Mononuclear cell (primary cell): ENCODE results near the gene PIK3IP1. TPM values are rescaled to one million over a fixed set of nuclear protein-coding genes. Genes with fewer than 3 reads are reported as not detected.

Experiments
- H3K27me3 ChIP-seq: 2 replicates; pipeline ENCODE4 v1.6.0; 2011; ENCODE audit warnings: low read length, control low read depth; ENCODE audit not compliant: insufficient read depth
- H3K4me1 ChIP-seq: 2 replicates; pipeline ENCODE4 v1.5.1; 2011; ENCODE audit warnings: mild to moderate bottlenecking, low read length, control low read depth; ENCODE audit not compliant: insufficient read depth
- H3K4me3 ChIP-seq: 2 replicates; pipeline ENCODE4 v1.5.1; 2011; ENCODE audit warnings: mild to moderate bottlenecking, low read length, moderate library complexity
- H3K9me3 ChIP-seq: 2 replicates; pipeline ENCODE4 v1.5.1; 2011; ENCODE audit warnings: low read depth, mild to moderate bottlenecking, control low read depth, low read length
- total RNA-seq: library from RNA; depleted of rRNA; stranded (reverse); fragments of >200 nt; gene quantifications from one replicate; pipeline ENCODE4 v1.2.3, GENCODE V29; 2012

Gene PIK3IP1
- total RNA-seq, 1 donor: 608 TPM

DNA sequence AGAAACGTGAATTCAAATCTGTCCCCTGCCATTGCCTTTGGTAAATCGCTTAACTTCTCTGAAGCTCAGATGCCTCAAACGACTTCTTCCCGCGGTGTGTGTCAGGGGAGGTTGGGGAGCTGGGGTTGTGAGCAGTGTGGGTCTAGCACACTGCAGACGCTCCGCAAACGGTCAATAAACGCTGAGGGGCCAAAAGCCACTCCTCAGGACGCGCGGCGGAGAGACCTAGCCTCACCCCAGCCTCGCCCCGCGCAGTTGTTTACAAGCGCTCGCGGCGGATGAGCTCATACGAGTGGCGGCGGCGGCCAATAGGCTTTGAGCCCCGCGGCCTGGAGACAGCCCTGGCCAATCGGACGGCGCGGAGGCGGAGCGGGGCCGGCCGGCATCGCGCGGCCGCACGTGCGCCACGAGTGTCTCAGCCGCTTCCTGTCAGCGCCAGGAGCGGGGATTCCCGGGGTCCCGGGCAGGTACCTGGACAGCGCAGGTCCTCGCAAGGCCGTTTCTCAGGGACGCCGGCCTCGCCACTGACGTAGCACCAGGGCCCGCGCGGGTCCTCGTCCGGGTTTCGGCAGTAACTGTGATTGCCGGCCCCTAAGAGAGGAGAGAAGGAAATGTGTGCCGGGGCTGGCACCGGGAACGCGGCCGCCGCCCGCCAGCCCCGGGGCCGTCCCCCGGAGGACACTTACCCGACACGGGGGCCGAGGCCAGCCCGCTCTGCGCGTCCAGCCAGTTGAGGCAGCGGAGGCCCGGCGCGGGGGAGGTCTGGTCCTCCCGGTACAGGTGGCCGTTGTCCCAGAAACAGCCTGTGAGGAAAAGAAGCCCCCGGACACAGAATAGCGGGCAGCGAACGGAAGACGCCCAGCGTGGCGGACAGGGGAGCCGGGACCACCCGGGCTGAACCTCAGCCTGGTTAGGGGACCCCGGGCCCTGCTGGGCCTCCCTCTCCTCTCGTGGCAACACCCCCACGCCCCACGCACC is 1.5 kb downstream of the PIK3IP1 start:
- Histone ChIP-seq H3K9me3 (no peaks in the 10 kb centered on the region), H3K27me3 (no peaks in the 10 kb centered on the region), H3K4me3 (peak overlapping the region; percentile 57)

DNA sequence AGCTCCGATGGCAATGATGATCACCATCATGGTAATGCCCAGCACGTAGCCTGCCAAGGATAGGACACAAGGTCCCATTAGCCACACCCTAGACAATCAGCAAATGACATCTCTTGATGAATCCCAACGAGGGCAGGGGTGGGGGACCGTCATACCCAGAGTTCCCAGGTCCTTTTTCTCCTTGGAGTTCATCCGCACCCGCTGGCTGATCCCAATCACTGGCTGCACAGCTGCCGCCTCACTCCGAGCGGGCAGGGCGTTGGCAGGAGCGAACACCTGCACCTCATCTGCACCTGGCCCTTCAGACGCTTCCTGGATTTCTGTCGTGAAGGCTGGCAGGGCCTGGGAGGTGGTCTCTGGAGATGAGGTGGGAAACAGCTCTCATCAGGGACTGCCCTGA is 2.9 kb downstream of the PIK3IP1 start:
- Histone ChIP-seq H3K4me1 (peaks cover 83% of the 10 kb centered on the region), H3K27me3 (no peaks in the 10 kb centered on the region), H3K4me3 (peak overlapping the region; percentile 57), H3K9me3 (no peaks in the 10 kb centered on the region)

More for the DNA sequence above, 1.5 kb downstream of the PIK3IP1 start:
- peaks cover 81% of the 10 kb centered on the region for H3K4me1 ChIP-seq

DNA sequence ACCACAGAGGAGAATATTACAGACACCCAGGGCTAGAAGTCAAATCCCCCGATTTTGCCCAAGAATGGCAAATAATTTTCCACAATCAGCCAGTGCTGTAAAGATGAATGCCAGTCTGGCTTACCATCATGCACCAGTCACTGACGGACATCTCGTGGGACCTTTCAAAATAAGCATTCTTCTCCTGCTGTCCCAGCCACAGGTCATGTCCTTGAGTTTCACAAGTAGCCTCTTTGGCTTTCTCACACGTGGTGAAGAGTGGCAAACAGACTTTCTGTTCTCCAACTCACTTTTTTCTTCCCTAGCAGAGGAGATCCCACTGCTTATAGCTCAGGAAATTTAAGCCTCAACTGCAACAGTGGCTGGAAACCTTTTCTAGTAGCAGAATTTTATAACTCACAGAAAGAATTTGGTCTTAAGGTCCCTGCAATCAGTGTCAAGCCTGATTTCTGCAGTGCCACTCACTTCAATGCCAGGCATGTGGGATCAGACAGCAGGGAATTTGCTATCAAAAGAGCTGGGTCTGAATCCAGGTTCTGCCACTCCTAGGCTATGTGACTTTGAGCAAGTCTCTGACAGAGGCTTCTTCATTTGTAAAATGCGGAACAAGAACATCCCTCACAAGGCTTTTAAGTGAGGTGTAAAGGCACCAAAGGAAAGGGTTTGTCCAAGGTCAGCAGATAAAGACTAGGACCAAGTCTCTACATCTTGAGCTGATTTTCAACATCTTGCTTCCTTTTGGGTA is 3.6 kb downstream of the PIK3IP1 start:
- Histone ChIP-seq H3K4me1 (peaks cover 83% of the 10 kb centered on the region), H3K4me3 (peak overlapping the region; percentile 57), H3K9me3 (no peaks in the 10 kb centered on the region), H3K27me3 (no peaks in the 10 kb centered on the region)

DNA sequence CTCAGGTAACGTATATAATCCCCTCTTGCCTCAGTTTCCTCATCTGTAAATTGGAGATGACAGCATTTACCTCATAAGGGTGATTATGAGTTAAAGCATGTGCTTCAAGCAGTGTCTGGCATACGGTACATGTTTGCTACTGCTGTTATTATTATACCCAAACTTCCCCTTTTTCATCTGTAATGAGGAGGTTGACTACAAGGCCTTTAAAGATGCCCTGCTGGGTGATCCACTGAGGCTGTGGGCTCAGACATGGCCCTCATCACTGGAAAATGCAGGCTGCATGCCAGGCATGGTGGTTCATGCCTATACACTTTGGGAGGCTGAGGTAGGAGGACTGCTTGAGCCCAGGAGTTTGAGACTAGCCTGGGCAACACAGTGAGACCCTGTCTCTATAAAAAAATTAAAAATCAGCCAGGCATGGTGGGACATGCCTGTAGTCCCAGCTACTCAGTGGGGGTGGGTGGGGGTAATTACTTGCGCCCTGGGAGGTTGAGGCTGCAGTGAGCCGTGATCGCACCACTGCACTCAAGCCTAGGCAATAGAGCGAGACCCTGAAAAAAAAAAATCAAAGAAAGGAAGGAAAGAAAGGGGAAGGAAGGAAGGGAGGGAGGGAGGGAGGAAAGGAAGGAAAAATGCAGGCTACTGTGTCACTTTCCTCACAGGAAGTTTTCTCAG is 4.3 kb downstream of the PIK3IP1 start:
- Histone ChIP-seq H3K27me3 (no peaks in the 10 kb centered on the region), H3K4me3 (no peak overlapping the region), H3K4me1 (peaks cover 83% of the 10 kb centered on the region), H3K9me3 (no peaks in the 10 kb centered on the region)

DNA sequence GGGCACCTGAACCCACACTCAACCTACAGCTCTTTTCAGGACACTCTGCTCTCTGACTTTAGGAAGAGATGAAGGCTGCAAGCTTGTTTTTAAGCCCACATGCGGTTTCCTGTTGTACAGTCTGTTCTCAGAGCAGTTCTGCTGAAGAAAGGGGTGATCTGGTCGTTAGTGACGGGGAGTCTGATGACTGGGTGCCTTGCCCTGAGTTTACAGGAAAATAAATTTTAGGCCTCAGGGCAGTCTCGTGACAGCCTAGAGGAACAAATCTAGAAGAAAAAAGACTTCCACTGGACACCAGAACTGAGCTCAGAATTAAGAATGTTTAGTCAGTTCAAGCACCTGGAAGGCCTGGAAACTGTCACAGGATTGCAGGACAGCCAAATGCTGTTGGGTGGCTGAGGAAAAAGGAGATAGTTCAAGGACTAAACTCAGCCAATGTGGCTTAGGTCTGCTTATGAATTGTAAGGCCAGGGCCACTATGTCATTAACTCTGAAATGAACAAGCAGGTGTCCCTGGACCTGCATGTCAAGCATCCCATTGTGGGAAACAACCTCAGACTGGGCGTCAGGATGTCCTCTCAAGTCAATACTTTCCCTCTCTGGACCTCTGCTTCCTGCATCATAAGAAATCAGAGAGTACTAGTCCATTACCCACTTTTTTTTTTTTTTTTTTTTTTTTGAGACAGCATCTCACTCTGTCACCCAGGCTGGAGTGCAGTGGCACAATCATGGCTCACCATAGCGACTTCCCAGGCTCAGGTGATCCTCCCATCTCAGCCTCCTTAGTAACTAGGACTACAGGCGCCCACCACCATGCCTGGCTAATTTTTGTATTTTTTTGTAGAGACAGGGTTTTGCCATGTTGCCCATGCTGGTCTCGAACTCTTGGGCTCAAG is 5.7 kb downstream of the PIK3IP1 start:
- Histone ChIP-seq H3K27me3 (no peaks in the 10 kb centered on the region), H3K9me3 (no peaks in the 10 kb centered on the region), H3K4me3 (no peak overlapping the region), H3K4me1 (peaks cover 87% of the 10 kb centered on the region)

DNA sequence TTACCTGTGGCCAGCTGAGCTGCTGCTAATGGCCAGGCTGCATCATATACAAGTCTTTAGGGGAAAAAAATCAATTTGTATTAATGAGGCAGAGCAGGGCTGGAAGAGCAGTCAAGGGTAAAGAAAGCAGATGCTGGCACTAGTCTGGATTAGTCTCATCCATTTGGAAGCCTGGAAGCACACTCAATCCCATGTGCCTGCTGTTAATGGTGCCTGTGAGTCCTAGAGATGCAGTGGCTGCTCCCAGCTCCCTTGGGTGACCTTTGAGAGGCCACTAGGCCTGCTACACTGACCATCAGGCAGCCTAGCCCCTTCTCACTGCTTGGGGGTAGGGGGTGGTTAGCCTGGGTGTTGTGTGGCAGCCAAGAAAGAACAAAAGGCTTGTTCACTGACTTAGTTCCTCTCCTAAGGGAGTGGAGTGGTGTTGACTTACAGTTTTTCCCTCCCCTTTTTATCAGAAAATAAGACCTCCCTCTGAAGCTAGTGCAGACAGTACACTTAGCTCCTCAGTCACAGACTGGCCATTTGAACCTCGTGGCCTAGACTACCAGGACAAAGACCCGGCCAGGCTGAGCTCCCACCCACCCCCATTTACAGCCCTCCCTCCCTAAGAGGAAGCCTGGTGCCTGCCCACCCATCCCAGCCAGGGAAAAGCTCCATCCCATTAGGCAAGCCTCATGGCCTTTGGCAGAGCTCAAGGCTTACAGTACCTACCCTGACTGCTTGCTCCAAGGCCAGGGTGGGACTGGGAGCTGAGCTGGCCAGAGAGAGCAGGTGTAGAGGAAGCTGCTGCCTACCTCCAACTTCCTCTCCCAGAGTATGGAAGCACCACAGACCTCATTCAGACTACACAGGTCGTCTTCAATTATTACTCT is 7.8 kb downstream of the PIK3IP1 start:
- no peak overlapping the region for H3K4me3 ChIP-seq

DNA sequence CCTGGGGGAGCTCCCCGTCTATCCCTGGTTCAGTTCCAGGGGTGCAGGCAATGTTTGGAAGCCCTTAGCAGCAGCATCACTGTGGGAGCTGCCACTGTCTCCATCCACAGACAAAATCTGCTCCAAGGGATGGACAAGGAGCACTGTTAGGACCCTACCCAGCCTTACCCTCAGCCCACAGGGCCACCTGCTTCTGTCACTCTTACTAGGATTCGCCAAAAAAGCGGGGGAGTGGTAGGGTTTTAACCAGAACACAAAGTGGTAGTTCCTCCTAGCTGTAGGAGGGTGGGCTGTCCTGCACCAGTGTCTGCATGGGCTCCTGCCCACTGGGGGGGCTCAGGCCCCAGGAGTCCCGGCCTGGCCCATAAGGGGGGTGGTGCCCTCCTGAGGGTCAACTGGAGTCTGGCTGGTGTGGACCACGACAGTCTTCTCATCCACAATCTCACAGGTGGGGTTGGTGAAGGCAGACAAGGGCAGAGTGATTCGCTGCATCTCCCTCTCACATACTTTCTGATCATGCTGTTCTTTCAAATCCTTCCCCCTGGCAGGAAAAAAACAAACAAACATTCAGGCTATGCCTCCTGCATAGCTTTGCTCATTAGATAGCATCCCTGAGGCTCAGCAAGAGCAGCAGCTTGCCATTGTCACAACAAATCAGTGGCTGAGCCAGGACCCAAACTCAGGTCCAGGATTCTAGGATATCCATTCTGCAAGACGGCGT is 9.4 kb downstream of the PIK3IP1 start:
- H3K4me1 ChIP-seq: peaks cover 97% of the 10 kb centered on the region
- no peak overlapping the region for H3K4me3 ChIP-seq
- no peaks in the 10 kb centered on the region for H3K9me3 ChIP-seq
- H3K27me3 ChIP-seq: no peaks in the 10 kb centered on the region

More for the DNA sequence above, 7.8 kb downstream of the PIK3IP1 start:
- H3K9me3 ChIP-seq: no peaks in the 10 kb centered on the region
- H3K4me1 ChIP-seq: peaks cover 97% of the 10 kb centered on the region
- H3K27me3 ChIP-seq: no peaks in the 10 kb centered on the region

DNA sequence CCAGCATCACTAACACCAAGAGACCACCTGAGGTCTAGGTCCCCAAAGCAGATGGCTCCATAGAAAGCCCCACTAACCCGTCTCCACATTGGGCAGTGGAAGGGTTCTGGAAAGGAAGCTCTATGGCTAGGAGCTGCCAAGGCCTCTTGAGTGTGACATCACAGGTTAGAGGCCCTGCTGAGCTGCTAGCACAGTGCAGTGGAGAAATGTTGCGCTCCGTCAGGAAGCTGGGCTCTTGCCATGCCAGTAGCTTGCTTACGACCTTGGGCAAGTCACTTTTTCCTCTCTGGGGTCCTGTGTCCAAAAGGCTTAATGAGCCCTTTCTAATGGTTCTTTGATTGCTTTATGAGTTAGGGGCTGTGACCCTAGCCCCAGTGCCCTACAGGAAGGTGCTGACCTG is 10.6 kb downstream of the PIK3IP1 start:
- Histone ChIP-seq H3K4me1 (peaks cover 88% of the 10 kb centered on the region), H3K9me3 (no peaks in the 10 kb centered on the region), H3K4me3 (no peak overlapping the region), H3K27me3 (no peaks in the 10 kb centered on the region)

DNA sequence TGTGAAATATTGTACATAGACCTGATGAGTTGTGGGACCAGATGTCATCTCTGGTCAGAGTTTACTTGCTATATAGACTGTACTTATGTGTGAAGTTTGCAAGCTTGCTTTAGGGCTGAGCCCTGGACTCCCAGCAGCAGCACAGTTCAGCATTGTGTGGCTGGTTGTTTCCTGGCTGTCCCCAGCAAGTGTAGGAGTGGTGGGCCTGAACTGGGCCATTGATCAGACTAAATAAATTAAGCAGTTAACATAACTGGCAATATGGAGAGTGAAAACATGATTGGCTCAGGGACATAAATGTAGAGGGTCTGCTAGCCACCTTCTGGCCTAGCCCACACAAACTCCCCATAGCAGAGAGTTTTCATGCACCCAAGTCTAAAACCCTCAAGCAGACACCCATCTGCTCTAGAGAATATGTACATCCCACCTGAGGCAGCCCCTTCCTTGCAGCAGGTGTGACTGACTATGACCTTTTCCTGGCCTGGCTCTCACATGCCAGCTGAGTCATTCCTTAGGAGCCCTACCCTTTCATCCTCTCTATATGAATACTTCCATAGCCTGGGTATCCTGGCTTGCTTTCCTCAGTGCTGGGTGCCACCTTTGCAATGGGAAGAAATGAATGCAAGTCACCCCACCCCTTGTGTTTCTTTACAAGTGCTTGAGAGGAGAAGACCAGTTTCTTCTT is 12.3 kb downstream of the PIK3IP1 start:
- no peak overlapping the region for H3K4me3 ChIP-seq
- H3K4me1 ChIP-seq: peaks cover 72% of the 10 kb centered on the region
- no peaks in the 10 kb centered on the region for H3K27me3 ChIP-seq
- no peaks in the 10 kb centered on the region for H3K9me3 ChIP-seq

DNA sequence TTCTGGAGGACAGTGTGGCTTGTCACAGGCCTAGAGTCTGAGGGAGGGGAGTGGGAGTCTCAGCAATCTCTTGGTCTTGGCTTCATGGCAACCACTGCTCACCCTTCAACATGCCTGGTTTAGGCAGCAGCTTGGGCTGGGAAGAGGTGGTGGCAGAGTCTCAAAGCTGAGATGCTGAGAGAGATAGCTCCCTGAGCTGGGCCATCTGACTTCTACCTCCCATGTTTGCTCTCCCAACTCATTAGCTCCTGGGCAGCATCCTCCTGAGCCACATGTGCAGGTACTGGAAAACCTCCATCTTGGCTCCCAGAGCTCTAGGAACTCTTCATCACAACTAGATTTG is 13.0 kb downstream of the PIK3IP1 start:
- Histone ChIP-seq H3K27me3 (no peaks in the 10 kb centered on the region), H3K4me1 (peaks cover 66% of the 10 kb centered on the region), H3K4me3 (no peak overlapping the region), H3K9me3 (no peaks in the 10 kb centered on the region)

DNA sequence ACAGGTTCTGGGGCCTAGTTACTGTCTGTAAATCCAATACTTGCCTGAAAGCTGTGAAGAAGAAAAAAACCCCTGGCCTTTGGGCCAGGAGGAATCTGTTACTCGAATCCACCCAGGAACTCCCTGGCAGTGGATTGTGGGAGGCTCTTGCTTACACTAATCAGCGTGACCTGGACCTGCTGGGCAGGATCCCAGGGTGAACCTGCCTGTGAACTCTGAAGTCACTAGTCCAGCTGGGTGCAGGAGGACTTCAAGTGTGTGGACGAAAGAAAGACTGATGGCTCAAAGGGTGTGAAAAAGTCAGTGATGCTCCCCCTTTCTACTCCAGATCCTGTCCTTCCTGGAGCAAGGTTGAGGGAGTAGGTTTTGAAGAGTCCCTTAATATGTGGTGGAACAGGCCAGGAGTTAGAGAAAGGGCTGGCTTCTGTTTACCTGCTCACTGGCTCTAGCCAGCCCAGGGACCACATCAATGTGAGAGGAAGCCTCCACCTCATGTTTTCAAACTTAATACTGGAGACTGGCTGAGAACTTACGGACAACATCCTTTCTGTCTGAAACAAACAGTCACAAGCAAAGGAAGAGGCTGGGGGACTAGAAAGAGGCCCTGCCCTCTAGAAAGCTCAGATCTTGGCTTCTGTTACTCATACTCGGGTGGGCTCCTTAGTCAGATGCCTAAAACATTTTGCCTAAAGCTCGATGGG is 13.5 kb downstream of the PIK3IP1 start:
- Histone ChIP-seq H3K9me3 (no peaks in the 10 kb centered on the region), H3K27me3 (no peaks in the 10 kb centered on the region), H3K4me3 (no peak overlapping the region), H3K4me1 (peaks cover 61% of the 10 kb centered on the region)

DNA sequence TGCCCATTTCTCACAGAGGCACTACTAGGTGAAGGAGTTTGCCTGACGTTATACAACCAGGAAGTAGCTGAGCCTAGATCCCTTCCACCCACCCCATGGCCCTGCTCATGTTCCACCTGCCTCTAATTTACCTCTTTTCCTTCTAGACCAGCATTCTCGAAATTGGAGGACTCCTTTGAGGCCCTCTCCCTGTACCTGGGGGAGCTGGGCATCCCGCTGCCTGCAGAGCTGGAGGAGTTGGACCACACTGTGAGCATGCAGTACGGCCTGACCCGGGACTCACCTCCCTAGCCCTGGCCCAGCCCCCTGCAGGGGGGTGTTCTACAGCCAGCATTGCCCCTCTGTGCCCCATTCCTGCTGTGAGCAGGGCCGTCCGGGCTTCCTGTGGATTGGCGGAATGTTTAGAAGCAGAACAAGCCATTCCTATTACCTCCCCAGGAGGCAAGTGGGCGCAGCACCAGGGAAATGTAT is 14.1 kb downstream of the PIK3IP1 start:
- H3K27me3 ChIP-seq: no peaks in the 10 kb centered on the region
- H3K4me1 ChIP-seq: peaks cover 55% of the 10 kb centered on the region
- H3K4me3 ChIP-seq: no peak overlapping the region
- H3K9me3 ChIP-seq: no peaks in the 10 kb centered on the region
